GM18873 (cell line): ENCODE data around the gene TIMP4.
A peak's percentile ranks its signal among the peaks of the same experiment; 100 is the strongest.

Experiments used
- ATAC-seq: cut with Tn5 transposase; IDR thresholded peaks from one replicate; pipeline ENCODE4 v1.9.1; 2021; ENCODE audit warnings: mild to moderate bottlenecking, moderate library complexity, moderate number of reproducible peaks; ENCODE audit not compliant: unreplicated experiment, low FRiP score

Gene TIMP4

GRCh38 chr3:12158387-12159226 lies at the start of gene TIMP4:
Gene TIMP4, minus strand, starts transcription at chr3:12158912. Its CDS starts 72 bp downstream, at chr3:12158840.
- ATAC-seq = no peak

- no peak for ATAC-seq
Observed at GRCh38 chr3:12205171-12205570, 46.5 kb upstream of the TIMP4 start.

DNA sequence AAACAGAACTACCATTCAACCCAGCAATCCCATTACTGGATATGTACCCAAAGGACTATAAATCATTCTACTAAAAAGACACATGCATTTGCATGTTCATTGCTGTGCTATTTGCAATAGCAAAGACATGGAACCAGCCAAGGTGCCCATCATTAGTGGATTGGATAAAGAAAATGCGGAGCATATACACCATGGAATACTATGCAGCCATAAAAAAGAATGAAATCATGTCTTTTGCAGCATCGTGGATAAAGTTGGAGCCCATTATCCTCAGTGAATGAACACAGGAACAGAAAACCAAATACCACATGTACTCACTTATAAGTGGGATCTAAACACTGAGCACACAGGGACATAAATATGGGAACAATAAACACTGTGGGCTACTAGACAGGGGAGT lies 43.1 kb upstream of the TIMP4 start:
- no peak for ATAC-seq

- ATAC-seq = no peak
Observed at GRCh38 chr3:12198301-12198700, 39.6 kb upstream of the TIMP4 start.

DNA sequence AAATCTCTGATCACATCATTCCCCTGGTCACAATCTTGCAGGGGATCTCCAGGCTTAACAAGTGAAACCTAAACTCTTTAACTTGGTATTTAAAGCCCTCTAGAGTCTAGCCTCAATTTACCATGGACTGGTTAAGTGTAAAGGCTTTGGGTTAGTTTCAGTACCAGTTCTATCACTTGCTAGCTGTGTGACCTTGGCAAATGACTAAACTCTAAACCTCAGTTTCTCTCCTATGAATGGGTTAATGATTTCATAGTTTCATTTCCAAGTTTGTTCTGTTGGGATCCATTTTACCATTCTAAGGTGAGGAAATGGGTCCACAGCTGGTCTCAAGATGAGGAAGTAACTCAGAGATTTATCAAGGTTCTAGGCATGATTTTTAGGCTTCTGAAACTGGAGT lies 38.8 kb upstream of the TIMP4 start:
- peak; percentile 49 for ATAC-seq

DNA sequence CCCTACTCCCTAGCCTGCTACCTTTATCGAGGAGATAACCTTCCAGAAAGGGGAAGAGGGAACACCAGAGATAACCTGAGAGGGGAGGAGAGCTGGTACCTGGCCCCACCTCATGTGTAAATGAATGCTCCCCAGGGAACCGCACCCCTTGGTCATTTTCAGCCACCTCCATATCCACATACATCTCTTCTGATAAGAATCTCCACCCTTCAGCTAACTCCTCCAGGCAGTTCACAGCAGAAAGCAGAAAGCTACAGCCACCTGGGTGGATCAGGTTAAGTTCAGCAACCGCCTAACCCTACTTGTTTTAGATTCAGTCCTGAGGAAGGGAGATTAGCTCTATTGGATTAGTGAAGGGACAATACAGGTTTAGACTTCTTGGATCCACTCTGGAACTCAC lies 38.0 kb upstream of the TIMP4 start:
- ATAC-seq = no peak

GRCh38 chr3:12195231-12195630 lies 36.5 kb upstream of the TIMP4 start:
- ATAC-seq = no peak

DNA sequence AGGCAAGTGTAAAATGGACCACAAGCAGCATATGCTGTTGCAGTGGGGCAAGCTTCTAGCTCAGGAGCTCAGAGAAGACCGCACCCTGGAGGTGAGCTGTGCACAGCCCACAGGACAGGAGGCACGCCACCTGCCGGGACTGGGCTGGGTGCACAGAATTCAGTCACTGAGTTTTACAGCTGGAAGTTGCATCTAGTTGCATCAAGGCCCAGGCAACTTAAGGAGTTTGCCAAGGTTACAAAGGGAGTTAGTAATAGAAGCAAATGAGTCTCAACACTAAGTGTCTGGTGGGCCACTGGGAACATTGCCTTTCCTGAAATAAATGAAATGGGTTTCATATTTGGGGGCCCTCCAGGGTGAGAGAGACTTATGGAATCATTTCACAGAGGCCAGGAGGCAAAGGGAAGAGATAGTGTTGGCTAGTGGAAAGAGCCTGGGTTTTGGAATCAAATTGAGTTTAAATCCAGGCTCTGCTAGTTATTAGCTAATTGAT lies 36.0 kb upstream of the TIMP4 start:
- ATAC-seq = peak; percentile 38

- ATAC-seq = peak; percentile 19
Observed at GRCh38 chr3:12194209-12194608, 35.5 kb upstream of the TIMP4 start.

- ATAC-seq = peak; percentile 49
Observed at GRCh38 chr3:12193485-12194165, 34.9 kb upstream of the TIMP4 start.

DNA sequence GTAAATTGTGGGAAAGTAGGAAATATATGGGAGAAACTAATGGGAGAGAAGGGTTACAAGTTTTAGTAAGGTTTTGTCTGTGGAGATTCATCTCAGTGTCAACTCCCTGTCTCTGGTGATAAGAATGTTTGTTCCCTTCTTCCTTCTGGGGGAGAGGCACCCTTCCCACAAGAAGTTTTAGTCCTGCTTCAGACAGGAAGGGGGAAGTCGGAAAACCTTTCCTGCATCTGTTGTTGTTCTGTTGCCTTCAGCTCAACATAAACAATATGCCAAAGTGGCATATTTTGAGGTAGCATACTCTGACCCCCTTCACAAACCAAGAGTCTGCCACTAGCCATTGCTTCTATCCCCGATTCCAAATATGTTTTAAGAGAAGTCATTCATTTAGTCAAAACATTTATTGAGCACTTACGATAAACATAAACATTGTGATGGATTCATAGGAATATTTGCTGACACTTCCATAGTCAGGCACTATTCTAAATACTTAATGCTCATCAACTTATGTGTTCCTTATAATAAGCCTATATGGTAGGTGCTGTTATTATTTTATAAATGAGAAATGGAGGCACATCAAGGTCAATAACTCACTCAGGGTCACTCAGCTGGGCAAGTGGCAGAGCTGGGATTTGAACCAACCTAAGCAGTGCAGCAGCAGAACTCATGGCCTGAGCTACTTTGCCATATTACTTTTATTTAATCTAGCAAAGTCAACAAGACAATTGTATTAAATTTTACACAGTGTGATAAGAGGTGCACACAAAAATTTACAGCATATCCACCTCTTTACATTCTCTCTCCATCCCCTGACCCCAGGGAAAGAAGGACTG lies 34.2 kb upstream of the TIMP4 start:
- ATAC-seq = no peak

DNA sequence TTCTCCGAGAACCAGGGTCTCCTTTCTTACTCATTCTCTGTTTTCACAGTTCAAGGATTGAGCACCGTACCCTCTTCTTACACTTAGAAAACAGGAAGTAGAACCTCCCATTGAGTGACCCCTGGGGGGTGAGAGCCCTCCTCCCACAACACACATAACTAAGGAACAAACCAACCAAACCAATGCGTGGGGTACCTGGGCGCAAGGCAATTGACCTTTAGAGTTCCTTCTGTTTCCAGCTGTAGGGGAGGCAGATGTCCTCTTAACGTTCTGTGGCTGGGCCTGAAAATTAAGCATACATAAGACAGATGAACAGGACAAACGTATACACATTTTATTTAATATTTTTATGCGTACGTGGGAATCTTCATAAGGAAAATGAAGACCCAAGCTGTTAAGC lies 33.5 kb upstream of the TIMP4 start:
- ATAC-seq = no peak

DNA sequence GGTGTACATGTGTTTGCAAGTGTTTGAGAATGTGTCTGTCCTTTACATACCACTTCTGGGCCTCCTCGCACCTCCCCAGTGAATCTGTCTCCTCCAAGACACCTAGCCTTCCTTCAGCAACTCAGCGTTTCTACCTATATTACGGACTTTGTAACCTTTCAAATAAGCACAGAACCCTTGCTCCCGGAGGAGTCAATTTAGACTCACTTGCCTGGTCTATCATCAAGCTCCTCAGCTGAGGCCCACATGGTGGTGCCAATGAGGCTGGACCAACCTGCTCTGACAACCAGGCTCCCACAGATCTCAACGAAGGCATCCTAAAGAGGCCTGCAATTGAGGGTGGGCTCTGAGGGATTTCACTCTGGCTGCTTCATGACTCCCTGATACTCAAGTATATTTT lies 32.8 kb upstream of the TIMP4 start:
- ATAC-seq = no peak

DNA sequence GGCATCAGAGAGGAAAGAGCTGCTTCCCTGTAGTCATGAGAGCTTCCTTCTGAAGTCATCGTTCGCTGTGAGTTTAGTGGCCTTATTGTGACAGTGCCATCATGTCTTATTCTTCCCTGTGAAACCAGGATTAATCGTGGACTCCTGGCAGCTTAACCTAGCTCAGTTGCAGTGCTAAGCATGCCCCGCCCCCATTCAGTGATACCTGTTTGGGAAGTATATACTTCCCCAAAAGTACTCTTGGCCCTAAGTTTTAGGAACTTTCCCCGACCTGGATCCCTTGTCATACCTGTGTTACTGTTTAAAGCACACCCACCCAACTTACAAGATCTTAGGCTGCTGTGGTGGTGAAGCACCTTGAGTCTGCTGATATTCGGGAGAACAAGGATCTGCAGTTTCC lies 32.1 kb upstream of the TIMP4 start:
- no peak for ATAC-seq

- ATAC-seq = no peak
Observed at GRCh38 chr3:12190221-12190807, 31.6 kb upstream of the TIMP4 start.

GRCh38 chr3:12188681-12189287 lies 30.1 kb upstream of the TIMP4 start:
- ATAC-seq = no peak

GRCh38 chr3:12188328-12188648 lies 29.6 kb upstream of the TIMP4 start:
- ATAC-seq = no peak

GRCh38 chr3:12187448-12188327 lies 29.0 kb upstream of the TIMP4 start:
- ATAC-seq = no peak
